HepG2 (cell line): ENCODE results near the gene QTRT2. TPM values are rescaled to one million over a fixed set of nuclear protein-coding genes. Genes with fewer than 3 reads are reported as not detected.

Source experiments
- ARID2 ChIP-seq: sonication (generic); formaldehyde crosslinking; IDR thresholded peaks from 2 replicates; pipeline ENCODE4 v1.8.1; 2022; ENCODE audit warnings: mild to moderate bottlenecking, missing genetic modification reagents, borderline replicate concordance
- ATM ChIP-seq: fragments of 450-650 bp; IDR thresholded peaks from 2 replicates; pipeline ENCODE4 v1.7.1; 2017; ENCODE audit warnings: mild to moderate bottlenecking, borderline replicate concordance
- CBFB ChIP-seq: sonication (generic); formaldehyde crosslinking; IDR thresholded peaks from 2 replicates; pipeline ENCODE4 v1.4.0; 2020; ENCODE audit warnings: missing genetic modification reagents
- ETV6 ChIP-seq: sonication (generic); formaldehyde crosslinking; conservative IDR thresholded peaks from 2 replicates; pipeline ENCODE4 v1.4.0; 2020; ENCODE audit warnings: missing genetic modification reagents
- HHEX ChIP-seq: IDR thresholded peaks from 2 replicates; pipeline ENCODE4 v1.6.1; 2016; ENCODE audit warnings: control low read depth
- JUND ChIP-seq: sonication (generic); formaldehyde crosslinking; IDR thresholded peaks from 2 replicates; pipeline ENCODE4 v1.8.0; 2022; ENCODE audit warnings: mild to moderate bottlenecking, missing genetic modification reagents
- KDM5B ChIP-seq: sonication (generic); formaldehyde crosslinking; IDR thresholded peaks from 2 replicates; pipeline ENCODE4 v1.4.0; 2020; ENCODE audit warnings: missing genetic modification reagents, mild to moderate bottlenecking, borderline replicate concordance
- MIXL1 ChIP-seq: IDR thresholded peaks from 2 replicates; pipeline ENCODE4 v1.6.1; 2016
- PCBP2 ChIP-seq: fragments of 200-400 bp; formaldehyde crosslinking; optimal IDR thresholded peaks from 2 replicates; pipeline ENCODE3; 2018; ENCODE audit warnings: low read length, low read depth; ENCODE audit not compliant: poor library complexity, severe bottlenecking
- RBFOX2 ChIP-seq: fragments of 200-400 bp; formaldehyde crosslinking; IDR thresholded peaks from 2 replicates; pipeline ENCODE4 v1.6.1; 2017; ENCODE audit warnings: low read depth, mild to moderate bottlenecking, low read length
- RFX3 ChIP-seq: IDR thresholded peaks from 2 replicates; pipeline ENCODE4 v1.6.1; 2016; ENCODE audit warnings: missing biosample characterization, missing genetic modification reagents
- SMC3 ChIP-seq: IDR thresholded peaks from 2 replicates; pipeline ENCODE4 v1.6.1; 2011; ENCODE audit warnings: low read length, improper control_type of control experiment
- TBL1XR1 ChIP-seq: fragments of 150-350 bp; IDR thresholded peaks from 2 replicates; pipeline ENCODE4 v1.6.1; 2014; ENCODE audit warnings: borderline replicate concordance, low read length; ENCODE audit not compliant: partially characterized antibody
- TOE1 ChIP-seq: sonication (generic); formaldehyde crosslinking; IDR thresholded peaks from 2 replicates; pipeline ENCODE4 v1.4.0; 2020; ENCODE audit warnings: mild to moderate bottlenecking, missing genetic modification reagents
- TSC22D2 ChIP-seq: sonication (generic); formaldehyde crosslinking; IDR thresholded peaks from 2 replicates; pipeline ENCODE4 v1.5.1; 2020; ENCODE audit warnings: missing genetic modification reagents, mild to moderate bottlenecking, borderline replicate concordance
- WIZ ChIP-seq: sonication (generic); formaldehyde crosslinking; IDR thresholded peaks from 2 replicates; pipeline ENCODE4 v1.5.1; 2020; ENCODE audit warnings: mild to moderate bottlenecking, missing genetic modification reagents
- ZNF121 ChIP-seq: sonication (generic); formaldehyde crosslinking; IDR thresholded peaks from 2 replicates; pipeline ENCODE4 v1.5.0; 2020; ENCODE audit warnings: mild to moderate bottlenecking, missing genetic modification reagents
- ZNF30 ChIP-seq: sonication (generic); formaldehyde crosslinking; IDR thresholded peaks from 2 replicates; pipeline ENCODE4 v1.5.0; 2020; ENCODE audit warnings: mild to moderate bottlenecking, missing genetic modification reagents
- ZNF746 ChIP-seq: sonication (generic); formaldehyde crosslinking; IDR thresholded peaks from 2 replicates; pipeline ENCODE4 v1.8.0; 2022; ENCODE audit warnings: mild to moderate bottlenecking, missing genetic modification reagents
- ZNF773 ChIP-seq: sonication (generic); formaldehyde crosslinking; IDR thresholded peaks from 2 replicates; pipeline ENCODE4 v1.4.0; 2020; ENCODE audit warnings: missing genetic modification reagents, borderline replicate concordance
- ZNF878 ChIP-seq: sonication (generic); formaldehyde crosslinking; IDR thresholded peaks from 2 replicates; pipeline ENCODE4 v1.8.1; 2023; ENCODE audit warnings: mild to moderate bottlenecking, missing genetic modification reagents, moderate library complexity
- polyA plus RNA-seq, 8 experiments: library from polyadenylated mRNA; depleted of rRNA in 3 of 8; stranded (reverse) in 7 of 8; unstranded in 1 of 8; fragments of >200 nt; fragmentation: Illumina TruSeq in 4 of 8; extraction: Trizol in 4 of 8; gene quantifications; 2 replicates each; pipeline versions ENCODE4 v1.2.1 to v1.2.3, GENCODE V29; 2011 to 2016; ENCODE audit warnings: low read depth in 4 of 8, missing spikeins in 1 of 8, mixed read lengths in 1 of 8; ENCODE audit not compliant: insufficient read depth in 1 of 8
- total RNA-seq, 5 experiments: library from RNA; depleted of rRNA; stranded (reverse); fragments of >200 nt; fragmentation: Illumina TruSeq; extraction: Trizol; gene quantifications; 2 replicates each; pipeline ENCODE4 v1.2.3, GENCODE V29; 2016; ENCODE audit warnings: low read depth in 1 of 5
- TF ChIP-seq, protein P1 (sequence below): sonication (generic); formaldehyde crosslinking; IDR thresholded peaks from 2 replicates; pipeline ENCODE4 v1.8.0; 2022; ENCODE audit warnings: missing genetic modification reagents, low read depth, mild to moderate bottlenecking, borderline replicate concordance
- TF ChIP-seq, protein P2 (sequence below): sonication (generic); formaldehyde crosslinking; IDR thresholded peaks from 2 replicates; pipeline ENCODE4 v1.4.0; 2020; ENCODE audit warnings: missing genetic modification reagents
- TF ChIP-seq, protein P3 (sequence below): IDR thresholded peaks from 2 replicates; pipeline ENCODE4 v1.6.1; 2016; ENCODE audit warnings: missing biosample characterization, missing genetic modification reagents, low read depth

QTRT2 gene
- total and polyA plus RNA-seq, 2 of the 13 experiments (the other 11 are each of a cell fraction or from before 2014, with no cell fraction given), result 7.1 to 33.4 TPM

DNA sequence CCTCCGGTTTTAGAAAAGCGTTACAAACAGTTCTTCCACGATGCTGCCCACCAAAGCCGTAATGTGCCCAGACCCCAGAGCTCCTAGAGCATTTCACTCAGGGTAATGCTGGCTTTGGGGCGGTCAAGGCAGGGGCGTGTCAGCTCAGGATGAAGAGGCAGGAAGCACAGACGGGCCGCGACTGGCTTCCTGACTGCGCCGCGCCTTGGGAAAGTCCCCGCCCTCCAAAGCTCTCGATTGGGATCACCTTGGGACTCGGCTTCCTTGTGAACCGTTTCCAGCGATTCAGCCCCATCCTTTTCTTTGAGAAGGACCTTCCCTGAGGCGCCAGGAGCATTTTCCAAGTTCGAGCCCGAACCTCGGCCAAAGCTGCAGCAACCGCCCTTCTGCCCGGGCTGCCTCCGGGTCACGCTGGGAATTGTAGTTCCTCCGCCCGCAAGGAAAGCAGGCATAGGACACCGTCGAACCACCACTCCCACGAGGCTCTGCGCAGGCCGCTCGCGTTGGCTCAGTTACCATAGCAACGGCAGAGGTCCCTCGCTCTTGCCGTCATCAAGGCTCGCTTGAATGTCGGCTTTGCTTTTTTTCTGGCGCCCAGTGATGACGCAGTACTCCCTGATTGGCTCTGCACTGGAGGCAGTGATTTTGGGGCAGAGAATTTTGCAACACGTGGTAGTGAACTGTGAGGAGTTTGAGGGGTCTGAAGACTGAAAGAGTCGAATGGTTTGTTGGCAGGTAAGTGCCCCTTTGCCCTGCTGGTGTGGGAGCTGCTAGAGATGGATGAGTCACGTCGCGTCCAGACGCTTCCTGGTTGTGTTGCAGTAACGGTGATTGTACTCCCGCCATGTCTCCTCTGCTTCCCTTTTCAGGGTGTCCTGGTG lies at the start of gene QTRT2, which contains the start of gene CCDC191 (continued):
- TF ChIP-seq ZNF773 (no peak), ATM (no peak), ZNF746 (CRISPR knock-in tag) (no peak), MIXL1 (CRISPR knock-in tag) (peak; percentile 49; the same call in 1 of the 2 replicates), ZNF30 (CRISPR knock-in tag) (no peak), JUND (0 out of 2 replicates have a peak, but pooled peaks have one; percentile 55), ZNF121 (CRISPR knock-in tag) (no peak), ETV6 (no peak), KDM5B (CRISPR knock-in tag) (peak; percentile 62; the same call in 1 of the 2 replicates), RFX3 (peak; percentile 99), PCBP2 (no peak), WIZ (CRISPR knock-in tag) (no peak), HHEX (no peak), ZNF878 (CRISPR knock-in tag) (no peak; the same call in 1 of the 2 replicates), TOE1 (CRISPR knock-in tag) (no peak), TBL1XR1 (peak; percentile 61), ARID2 (CRISPR knock-in tag) (no peak), TSC22D2 (peak; percentile 82; the same call in 1 of the 2 replicates), CBFB (peak; percentile 73), SMC3 (no peak), RBFOX2 (no peak)
- TF ChIP-seq, protein P1, sequence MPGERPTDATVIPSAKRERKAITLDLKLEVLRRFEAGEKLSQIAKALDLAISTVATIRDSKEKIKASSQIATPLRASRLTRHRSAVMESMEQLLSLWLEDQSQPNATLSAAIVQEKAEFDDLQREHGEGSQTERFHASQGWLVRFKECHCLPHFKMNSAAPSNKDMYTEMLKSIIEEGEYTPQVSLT (CRISPR knock-in tag), result no peak
- TF ChIP-seq, protein P2, sequence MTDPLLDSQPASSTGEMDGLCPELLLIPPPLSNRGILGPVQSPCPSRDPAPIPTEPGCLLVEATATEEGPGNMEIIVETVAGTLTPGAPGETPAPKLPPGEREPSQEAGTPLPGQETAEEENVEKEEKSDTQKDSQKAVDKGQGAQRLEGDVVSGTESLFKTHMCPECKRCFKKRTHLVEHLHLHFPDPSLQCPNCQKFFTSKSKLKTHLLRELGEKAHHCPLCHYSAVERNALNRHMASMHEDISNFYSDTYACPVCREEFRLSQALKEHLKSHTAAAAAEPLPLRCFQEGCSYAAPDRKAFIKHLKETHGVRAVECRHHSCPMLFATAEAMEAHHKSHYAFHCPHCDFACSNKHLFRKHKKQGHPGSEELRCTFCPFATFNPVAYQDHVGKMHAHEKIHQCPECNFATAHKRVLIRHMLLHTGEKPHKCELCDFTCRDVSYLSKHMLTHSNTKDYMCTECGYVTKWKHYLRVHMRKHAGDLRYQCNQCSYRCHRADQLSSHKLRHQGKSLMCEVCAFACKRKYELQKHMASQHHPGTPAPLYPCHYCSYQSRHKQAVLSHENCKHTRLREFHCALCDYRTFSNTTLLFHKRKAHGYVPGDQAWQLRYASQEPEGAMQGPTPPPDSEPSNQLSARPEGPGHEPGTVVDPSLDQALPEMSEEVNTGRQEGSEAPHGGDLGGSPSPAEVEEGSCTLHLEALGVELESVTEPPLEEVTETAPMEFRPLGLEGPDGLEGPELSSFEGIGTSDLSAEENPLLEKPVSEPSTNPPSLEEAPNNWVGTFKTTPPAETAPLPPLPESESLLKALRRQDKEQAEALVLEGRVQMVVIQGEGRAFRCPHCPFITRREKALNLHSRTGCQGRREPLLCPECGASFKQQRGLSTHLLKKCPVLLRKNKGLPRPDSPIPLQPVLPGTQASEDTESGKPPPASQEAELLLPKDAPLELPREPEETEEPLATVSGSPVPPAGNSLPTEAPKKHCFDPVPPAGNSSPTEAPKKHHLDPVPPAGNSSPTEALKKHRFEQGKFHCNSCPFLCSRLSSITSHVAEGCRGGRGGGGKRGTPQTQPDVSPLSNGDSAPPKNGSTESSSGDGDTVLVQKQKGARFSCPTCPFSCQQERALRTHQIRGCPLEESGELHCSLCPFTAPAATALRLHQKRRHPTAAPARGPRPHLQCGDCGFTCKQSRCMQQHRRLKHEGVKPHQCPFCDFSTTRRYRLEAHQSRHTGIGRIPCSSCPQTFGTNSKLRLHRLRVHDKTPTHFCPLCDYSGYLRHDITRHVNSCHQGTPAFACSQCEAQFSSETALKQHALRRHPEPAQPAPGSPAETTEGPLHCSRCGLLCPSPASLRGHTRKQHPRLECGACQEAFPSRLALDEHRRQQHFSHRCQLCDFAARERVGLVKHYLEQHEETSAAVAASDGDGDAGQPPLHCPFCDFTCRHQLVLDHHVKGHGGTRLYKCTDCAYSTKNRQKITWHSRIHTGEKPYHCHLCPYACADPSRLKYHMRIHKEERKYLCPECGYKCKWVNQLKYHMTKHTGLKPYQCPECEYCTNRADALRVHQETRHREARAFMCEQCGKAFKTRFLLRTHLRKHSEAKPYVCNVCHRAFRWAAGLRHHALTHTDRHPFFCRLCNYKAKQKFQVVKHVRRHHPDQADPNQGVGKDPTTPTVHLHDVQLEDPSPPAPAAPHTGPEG (CRISPR knock-in tag), result peak; percentile 71; the same call in 1 of the 2 replicates
- TF ChIP-seq, protein P3, sequence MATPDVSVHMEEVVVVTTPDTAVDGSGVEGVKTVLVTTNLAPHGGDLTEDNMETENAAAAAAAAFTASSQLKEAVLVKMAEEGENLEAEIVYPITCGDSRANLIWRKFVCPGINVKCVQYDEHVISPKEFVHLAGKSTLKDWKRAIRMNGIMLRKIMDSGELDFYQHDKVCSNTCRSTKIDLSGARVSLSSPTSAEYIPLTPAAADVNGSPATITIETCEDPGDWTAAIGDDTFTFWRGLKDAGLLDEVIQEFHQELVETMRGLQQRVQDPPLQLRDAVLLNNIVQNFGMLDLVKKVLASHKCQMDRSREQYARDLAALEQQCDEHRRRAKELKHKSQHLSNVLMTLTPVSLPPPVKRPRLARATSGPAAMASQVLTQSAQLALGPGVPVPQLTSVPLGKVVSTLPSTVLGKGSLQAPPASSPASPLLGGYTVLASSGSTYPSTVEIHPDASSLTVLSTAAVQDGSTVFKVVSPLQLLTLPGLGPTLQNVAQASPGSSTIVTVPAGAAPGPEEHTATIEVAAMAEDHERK (CRISPR knock-in tag), result peak; percentile 37; the same call in 1 of the 2 replicates
